BJ (cell line): ENCODE measurements around the gene RNF4. TPM values are rescaled to one million over a fixed set of nuclear protein-coding genes. Genes with fewer than 3 reads are reported as not detected.
"Not testable (repeated sequence)": the region's sequence is repeated elsewhere in the genome, so short reads cannot be mapped to it uniquely, and the experiment has no call there.

Source experiments
- CTCF ChIA-PET: fragments of 350-600 bp; formaldehyde crosslinking; extraction: SDS; loops from one replicate; lab custom pipeline; 2021; ENCODE audit warnings: antibody characterized with exemption, inconsistent platforms; lab: Yijun Ruan, JAX
- POLR2A ChIA-PET: fragments of 300-600 bp; sonication (Branson Sonifier 250); formaldehyde crosslinking; extraction: SDS; loops from one replicate; lab custom pipeline; 2021; ENCODE audit warnings: antibody characterized with exemption; lab: Charles Lee
- DNase-seq: peaks from one replicate; pipeline ENCODE4 v3.0.0-alpha.2; 2011; ENCODE audit warnings: low read depth
- H3K27me3 ChIP-seq: 2 replicates; pipeline ENCODE4 v1.6.0; 2011; ENCODE audit warnings: low read length; ENCODE audit not compliant: control insufficient read depth, insufficient read depth
- H3K36me3 ChIP-seq: 2 replicates; pipeline ENCODE4 v1.5.1; 2011; ENCODE audit warnings: low read length; ENCODE audit not compliant: control insufficient read depth, insufficient read depth
- H3K4me3 ChIP-seq: 2 replicates; pipeline ENCODE4 v1.5.1; 2011; ENCODE audit warnings: low read depth, mild to moderate bottlenecking, control low read depth, low read length
- polyA plus RNA-seq: library from polyadenylated mRNA; depleted of rRNA; stranded (reverse); fragments of >200 nt; gene quantifications from 2 replicates; pipeline ENCODE4 v1.2.3, GENCODE V29; 2011
- TF ChIP-seq, protein P1 (sequence below): IDR thresholded peaks from 2 replicates; pipeline ENCODE4 v1.5.1; 2011; ENCODE audit warnings: low read depth, mild to moderate bottlenecking, control low read depth, inconsistent platforms, low read length, moderate library complexity; ENCODE audit not compliant: insufficient read depth

Gene RNF4
- polyA plus RNA-seq, 1 experiment, result 107 TPM

- Histone ChIP-seq H3K36me3 (no peaks in the 10 kb centered on the region), H3K27me3 (peaks cover 4% of the 10 kb centered on the region), H3K4me3 (no peak overlapping the region)
- ChIA-PET POLR2A (no interaction called here), CTCF (interaction anchor here (0.9 to 1.5 kb wide), 4 partner anchors 11 to 35 kb away, joined by 3 to 4 read pairs (median 3); no protein-coding TSS in a partner anchor)
- TF ChIP-seq, protein P1, sequence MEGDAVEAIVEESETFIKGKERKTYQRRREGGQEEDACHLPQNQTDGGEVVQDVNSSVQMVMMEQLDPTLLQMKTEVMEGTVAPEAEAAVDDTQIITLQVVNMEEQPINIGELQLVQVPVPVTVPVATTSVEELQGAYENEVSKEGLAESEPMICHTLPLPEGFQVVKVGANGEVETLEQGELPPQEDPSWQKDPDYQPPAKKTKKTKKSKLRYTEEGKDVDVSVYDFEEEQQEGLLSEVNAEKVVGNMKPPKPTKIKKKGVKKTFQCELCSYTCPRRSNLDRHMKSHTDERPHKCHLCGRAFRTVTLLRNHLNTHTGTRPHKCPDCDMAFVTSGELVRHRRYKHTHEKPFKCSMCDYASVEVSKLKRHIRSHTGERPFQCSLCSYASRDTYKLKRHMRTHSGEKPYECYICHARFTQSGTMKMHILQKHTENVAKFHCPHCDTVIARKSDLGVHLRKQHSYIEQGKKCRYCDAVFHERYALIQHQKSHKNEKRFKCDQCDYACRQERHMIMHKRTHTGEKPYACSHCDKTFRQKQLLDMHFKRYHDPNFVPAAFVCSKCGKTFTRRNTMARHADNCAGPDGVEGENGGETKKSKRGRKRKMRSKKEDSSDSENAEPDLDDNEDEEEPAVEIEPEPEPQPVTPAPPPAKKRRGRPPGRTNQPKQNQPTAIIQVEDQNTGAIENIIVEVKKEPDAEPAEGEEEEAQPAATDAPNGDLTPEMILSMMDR, result no peak
- no peak for DNase-seq
Observed at GRCh38 chr4:2427383-2428334, 41.2 kb upstream of the RNF4 start.

DNA sequence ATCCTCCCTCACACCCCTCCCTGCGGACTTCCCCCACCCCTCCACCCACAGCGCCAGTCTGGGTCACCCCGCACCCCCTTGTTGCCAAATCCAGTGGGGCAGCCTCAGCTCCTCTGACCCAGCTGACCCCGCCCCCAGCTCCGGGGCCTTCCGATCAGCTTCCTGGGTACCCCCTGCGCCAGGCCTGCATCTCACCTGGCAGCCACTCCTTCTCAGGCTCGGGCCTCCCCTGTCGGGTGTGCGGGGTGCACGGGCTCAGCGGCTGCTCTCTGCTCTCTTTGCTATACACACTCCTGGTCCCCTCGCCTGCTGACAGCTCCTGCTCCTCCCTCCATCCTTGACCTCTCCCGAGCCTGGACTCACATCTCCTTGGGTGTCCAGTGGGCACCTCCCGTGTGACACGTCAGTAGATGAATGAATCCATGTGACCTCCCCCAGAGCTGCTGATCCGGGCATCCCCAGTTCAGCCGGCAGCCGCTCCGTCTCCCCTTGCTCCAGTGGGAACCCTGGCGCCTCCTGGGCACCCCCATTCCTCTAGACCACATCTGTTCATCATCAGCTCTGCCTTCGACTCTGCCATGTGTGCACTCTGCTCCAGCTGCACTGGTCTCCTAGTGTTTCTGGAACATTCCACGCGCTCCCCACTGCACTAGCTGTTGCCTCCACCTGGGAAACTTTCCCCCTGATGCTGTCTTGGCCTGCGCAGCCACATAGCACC lies 40.3 kb upstream of the RNF4 start:
- Histone ChIP-seq H3K4me3 (no peak overlapping the region), H3K27me3 (no peaks in the 10 kb centered on the region; the same call in none of the 2 replicates), H3K36me3 (no peaks in the 10 kb centered on the region)
- ChIA-PET CTCF (no interaction called here), POLR2A (no interaction called here)
- no peak for DNase-seq
- TF ChIP-seq, protein P1, result no peak

DNA sequence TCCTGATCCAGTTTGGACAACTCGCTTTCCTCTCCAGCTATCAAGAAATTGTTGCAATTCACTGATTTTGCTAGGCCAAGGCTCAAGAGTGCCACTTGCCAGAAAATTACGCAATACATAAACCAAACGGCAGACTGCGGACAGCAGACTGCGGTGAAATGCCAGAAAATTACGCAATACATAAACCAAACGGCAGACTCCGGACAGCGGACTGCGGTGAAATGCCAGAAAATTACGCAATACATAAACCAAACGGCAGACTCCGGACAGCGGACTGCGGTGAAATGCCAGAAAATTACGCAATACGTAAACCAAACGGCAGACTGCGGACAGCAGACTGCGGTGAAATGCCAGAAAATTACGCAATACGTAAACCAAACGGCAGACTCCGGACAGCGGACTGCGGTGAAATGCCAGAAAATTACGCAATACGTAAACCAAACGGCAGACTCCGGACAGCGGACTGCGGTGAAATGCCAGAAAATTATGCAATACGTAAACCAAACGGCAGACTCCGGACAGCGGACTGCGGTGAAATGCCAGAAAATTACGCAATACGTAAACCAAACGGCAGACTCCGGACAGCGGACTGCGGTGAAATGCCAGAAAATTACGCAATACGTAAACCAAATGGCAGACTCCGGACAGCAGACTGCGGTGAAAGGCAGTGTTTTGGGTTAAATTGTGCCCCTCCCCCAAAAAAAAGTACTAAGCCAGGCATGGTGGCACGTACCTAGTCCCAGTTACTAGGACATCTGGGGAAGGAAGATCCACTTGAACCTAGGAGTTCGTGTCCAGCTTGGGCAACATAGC lies 38.8 kb upstream of the RNF4 start:
- POLR2A ChIA-PET, DNase-seq, H3K36me3 ChIP-seq, H3K4me3 ChIP-seq, H3K27me3 ChIP-seq: not testable (repeated sequence)
- CTCF ChIA-PET, result interaction anchor here (0.6 kb wide), 1 partner anchor 58 kb away, joined by 3 read pairs; no protein-coding TSS in a partner anchor

GRCh38 chr4:2432004-2432403 lies 36.9 kb upstream of the RNF4 start:
- Histone ChIP-seq H3K4me3 (no peak overlapping the region), H3K27me3 (peaks cover 2% of the 10 kb centered on the region), H3K36me3 (no peaks in the 10 kb centered on the region)
- DNase-seq, result no peak
- CTCF ChIA-PET, result interaction anchor here (1.2 to 2.6 kb wide), 2 partner anchors 10 to 212 kb away, joined by 5 to 7 read pairs; no protein-coding TSS in a partner anchor
- POLR2A ChIA-PET, result no interaction called here
- TF ChIP-seq, protein P1, result no peak

DNA sequence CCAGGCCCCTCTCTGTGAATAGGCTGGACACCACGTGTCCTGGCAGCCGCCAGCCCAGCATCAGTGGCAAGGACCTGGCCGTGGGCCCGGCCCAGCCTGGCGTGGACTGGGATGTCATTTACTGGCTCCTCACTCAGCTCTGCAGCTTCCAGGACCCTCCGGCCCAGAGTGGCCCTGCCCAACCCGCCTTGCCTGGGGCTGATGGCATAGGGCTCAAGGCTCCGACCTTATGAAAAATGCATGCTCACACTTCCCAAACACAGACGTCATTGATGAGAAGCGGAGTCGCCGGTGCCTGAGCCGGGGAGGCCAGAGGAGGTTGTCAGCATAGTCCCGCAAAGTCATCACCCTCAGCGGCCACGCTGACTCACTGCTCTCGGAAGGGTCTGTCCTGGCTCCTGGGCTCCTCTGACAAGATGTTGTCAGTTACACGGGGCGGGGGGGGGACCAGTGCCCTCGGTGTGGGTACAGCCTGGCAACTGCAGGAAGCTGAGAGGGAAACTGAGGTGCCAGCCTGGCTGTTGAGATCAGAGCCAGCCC lies 35.8 kb upstream of the RNF4 start:
- ChIA-PET CTCF (interaction anchor here (2.6 kb wide), 1 partner anchor 9 kb away, joined by 7 read pairs; no protein-coding TSS in a partner anchor), POLR2A (no interaction called here)
- peaks cover 2% of the 10 kb centered on the region for H3K27me3 ChIP-seq
- no peak for DNase-seq
- no peaks in the 10 kb centered on the region for H3K36me3 ChIP-seq
- TF ChIP-seq, protein P1, result no peak
- no peak overlapping the region for H3K4me3 ChIP-seq
